NCI-H526 treated with DMSO at 0.1 percent for 48 hours (cell line): Measurements from ENCODE around the gene WSCD2.
A peak's percentile ranks its signal among the peaks of the same experiment; 100 is the strongest.

Experiments used
- DNase-seq: peaks from one replicate; lab custom pipeline; 2025; lab: John Stamatoyannopoulos, UW

WSCD2 gene

DNA sequence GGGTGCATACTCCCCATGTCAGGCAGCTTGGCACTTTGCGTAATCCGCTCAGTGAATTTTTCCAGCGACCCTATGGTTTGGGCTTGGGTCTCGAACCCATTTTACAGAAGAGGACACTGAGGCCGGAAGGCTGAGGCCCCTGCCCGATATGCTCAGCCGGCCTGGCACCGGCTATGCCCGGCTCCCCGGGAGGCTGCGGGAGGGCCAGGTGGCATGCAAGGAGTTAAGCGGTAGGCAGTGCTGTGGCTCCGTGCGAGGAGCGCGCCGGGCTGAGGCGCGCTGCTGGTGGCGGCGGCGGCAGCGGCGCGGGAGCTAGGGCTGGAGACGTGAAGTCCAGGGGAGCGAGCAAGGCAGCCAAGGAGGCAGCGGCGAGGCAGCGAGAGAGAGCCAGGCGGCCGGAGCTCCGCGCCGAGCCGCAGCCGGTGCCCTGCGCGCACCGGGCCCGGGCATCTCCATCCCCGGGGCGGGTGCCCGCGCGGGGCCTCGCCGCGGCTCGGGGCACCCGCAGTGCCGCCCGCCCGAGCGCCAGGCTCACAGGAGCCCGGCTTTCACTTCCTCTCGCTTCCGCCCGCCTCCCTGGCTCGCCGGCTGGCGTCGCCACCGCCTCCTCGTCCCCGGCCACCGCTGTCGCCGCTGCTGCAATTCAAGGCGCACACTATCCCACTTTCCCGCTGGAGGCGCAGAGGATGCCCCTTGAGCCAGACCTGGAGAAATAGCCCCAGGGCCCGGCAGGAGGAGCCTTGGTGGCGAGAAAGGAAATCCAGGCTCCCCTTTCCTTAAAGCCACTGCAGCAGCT, at the start of gene WSCD2:
Gene WSCD2, plus strand, starts transcription at position 272 of the 796 bp plus-strand sequence. CDS start 66,545 bp downstream, outside the sequence.
- peak; percentile 70 for DNase-seq

DNA sequence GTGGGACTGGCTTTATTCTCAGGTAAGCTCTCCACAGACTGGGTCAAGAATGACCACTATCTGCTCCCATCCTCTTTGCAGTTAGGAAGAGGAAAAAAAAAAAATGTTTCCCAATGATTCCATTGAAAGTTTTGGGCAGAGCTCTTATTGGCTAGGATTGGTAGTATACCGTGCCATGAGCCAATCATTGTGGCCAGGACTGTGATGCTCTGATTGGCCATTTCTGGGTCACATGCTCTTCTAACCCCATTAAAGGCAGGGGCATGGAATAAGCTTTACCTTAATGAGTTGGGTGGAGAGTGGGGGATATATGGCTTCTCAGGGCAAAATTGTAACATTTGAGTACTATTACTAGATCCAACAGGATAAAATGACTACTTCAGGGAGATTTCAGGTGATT, 49.4 kb upstream of the WSCD2 start:
- DNase-seq = no peak

DNA sequence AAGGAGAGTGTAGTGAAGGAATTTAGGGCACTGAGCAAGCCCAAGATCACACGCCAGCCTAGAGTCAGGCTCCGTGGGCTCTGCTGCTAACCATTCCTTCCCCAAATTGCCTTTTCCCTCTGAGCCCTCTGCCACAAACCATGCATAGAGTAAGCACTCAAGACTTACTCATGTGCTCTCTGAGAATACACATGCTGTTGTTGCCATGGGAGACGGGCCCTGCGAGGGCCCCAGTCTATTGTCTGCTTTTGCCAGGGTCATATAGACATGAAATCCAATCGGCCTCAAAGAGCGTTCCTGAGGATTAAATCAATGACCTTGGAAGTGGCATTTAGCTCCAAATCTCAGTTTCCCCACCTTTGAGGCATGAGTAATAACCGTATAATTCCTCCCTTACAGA, 48.7 kb upstream of the WSCD2 start:
- peak; percentile 9 for DNase-seq

DNA sequence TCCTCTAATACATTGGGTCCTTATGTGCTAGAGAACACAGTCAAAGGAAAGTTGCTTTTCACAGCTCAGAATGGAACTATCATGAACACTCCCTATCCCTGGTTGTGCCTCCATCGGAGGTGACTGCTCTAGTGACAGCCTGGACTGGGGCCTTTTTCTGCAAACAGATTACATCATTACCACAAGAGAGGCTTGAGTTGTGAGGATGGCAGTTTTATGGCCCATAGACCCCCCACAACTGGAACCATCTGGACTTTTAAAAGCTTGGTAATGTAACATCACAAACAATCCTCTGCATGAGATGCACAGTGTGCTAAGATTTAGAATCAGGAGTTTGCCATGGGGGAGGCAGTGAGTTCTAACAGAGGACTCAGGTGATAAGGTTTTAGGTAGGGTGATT, 46.6 kb upstream of the WSCD2 start:
- no peak for DNase-seq

DNA sequence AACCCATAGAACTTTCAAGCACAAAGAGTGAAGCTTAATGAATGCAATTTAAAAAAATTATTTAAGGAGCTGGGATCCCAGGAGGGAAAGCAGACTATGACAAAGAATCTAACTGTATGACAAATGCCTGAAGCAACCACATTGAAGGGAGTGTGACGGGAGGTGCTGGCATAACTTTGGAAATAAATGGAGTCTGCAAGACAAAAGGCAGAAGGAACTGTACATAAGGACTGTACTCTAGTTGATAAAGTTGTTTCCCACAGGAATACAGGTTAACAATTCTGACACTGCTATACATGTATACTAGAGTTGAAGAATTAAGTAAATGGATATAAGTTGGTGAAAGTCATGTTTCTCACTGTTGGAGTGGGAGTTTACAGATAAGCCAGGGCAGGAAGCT, 41.2 kb upstream of the WSCD2 start:
- DNase-seq = no peak

DNA sequence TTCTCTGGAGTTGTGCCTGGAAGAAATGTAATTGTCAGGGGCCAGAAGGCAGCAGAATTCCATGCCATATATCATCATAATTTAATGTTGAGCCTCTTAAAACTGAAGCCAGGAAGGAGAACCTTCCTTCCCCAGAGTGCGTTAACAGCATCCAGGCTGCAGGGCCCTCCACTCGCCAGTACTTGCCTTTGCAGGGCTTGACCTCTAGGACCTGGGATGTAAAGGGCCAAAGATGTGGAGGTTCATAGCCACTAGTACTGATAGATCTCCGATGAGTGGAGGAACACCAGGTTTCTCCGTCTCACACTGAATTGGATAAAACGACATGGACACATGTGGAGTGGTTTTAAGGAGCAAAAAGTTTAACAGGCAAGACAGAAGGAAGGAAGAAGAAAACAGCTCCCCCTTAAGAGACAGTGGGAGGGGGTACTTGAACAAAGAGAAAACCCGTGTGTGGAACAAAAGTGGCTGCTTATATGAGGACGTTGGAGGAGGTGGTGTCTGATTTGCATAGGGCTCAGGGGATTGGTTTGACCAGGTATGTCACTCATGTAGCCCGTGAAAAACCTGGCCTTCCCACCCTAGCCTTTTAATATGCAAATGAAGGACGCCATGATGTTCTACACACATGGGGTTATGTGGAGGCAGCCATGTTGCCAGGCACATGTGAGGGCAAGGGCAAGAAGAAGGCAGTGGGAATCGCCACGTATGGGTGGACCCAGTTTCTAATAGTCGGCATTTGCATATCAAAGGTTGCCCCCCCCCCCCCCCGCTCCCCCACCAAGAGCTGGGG, 38.8 kb upstream of the WSCD2 start:
- peak; percentile 22 for DNase-seq

- no peak for DNase-seq
Observed at GRCh38 chr12:108090932-108091678, 38.0 kb upstream of the WSCD2 start.

DNA sequence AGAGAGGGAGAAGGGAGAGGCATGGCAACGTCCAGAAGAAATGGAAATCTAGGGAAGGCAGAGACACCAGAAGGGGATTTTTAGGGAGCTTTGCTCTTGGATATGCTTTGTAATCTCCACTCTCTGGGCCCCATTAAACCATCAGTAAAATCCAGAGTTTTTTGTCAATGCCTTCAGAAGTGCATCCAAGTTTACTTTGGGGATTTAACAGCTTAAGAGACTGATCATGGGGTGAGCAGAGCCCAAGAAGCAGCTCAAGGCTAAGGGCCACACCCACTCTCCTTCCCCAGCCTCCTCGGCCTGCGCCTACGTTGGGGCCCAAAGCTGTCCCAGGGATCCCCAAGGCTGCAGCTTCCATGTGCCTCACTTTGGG, 37.4 kb upstream of the WSCD2 start:
- no peak for DNase-seq

GRCh38 chr12:108093209-108093608, 35.9 kb upstream of the WSCD2 start:
- peak; percentile 17 for DNase-seq

- DNase-seq = no peak
Observed at GRCh38 chr12:108094056-108094649, 34.9 kb upstream of the WSCD2 start.

DNA sequence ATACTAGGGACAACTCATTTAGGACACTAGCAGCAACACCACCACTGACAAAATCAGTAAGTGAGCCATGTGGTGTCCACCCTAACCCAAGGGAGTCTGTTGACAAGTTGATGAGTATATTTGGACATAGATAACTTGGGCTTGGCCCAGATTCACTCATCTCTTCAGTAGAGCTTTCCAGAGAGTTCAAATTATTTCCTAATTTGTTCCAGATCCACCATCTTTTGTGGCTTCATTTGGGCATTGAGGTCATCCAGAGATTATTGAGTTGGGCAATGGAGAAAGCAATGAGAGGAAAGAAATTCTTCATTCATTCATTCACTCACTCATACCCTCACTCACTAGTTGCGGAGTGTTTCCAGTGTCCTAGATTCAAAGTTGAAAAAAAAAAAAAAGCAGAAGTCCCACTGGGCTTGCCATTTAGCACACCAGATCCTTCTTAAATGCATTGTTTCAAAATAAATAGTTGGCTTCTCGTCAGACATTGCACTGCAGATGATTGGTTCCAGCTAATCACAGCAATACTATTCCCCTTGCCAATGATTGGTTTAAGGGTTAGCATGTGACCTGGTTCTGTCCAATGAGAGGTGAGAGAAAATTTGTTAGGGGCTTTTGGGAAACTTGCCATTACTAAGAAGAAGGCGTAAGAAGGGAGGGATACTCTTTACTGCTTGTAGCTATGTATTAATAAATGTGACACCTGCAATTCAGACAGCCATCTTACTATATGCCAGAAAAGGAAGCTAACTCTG, 31.8 kb upstream of the WSCD2 start:
- no peak for DNase-seq

DNA sequence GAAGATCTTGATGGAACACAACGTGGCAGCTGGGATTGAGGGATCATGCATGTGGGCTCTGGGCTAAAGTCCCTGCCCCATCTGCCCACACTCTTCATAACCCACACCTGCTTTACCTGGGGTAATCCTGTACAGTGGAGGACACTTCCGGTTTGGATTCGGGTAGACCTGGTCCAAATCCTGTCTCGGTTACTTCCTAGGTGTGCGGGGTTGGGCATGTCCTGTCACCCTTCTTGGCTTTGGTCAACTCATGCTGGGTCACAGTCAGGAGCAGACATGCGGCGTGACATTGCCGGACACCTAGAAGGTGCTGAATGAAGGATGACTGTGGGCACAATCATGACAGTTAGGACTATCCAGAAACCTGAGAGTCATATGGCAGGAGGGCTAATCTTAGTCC, 30.7 kb upstream of the WSCD2 start:
- DNase-seq = no peak

DNA sequence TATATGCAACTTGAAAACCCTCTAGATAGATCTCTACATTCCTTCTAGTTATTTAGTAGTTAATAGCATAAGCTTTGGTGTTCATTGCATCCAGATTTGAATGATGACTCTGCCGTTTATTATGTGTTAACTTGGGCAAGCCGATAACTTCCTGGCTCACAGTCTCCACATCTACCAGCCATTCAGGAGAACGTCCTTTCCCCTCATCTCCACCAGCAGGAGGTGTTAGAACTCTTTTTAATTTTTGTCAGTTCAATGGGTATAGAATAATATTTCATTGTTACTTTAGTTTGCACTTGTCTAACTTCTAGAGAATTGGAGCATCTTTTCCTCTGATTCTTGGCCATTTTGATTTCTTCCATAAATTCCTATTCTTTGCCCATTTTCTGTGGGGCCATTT, 30.0 kb upstream of the WSCD2 start:
- DNase-seq = no peak

DNA sequence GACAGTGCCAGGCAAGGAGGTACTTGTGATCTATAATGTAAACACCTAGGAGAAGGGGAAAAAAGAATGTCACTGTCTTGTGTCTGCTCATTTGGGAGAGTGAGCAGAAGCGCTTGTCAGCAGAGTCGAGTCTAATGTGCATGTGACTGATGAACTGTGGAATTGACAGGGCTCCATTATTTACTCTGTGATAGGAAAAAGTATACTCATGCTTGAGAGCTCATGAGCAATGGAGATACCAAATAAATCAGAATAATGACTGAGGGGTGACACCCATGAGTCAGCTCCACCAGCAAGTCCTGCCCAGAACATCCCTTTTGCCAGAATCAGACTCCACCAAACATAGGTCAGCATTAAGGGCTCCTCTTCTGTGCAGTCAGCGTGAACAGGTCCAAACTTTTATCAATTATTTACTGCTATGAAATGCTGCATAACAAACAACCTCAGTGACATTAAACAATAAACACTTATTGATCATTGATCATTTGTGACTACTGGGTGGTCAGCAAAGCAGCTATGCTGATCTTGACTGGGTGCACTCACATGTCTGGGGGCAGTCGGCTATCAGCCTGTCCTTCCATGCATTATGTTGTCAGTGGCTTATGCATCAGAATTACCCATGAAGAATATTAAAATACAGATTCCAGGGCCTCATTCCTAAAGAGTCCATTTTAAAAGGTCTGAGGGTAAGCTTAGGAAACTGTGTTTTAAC, 29.2 kb upstream of the WSCD2 start:
- no peak for DNase-seq

GRCh38 chr12:108101605-108102175, 27.4 kb upstream of the WSCD2 start:
- no peak for DNase-seq

DNA sequence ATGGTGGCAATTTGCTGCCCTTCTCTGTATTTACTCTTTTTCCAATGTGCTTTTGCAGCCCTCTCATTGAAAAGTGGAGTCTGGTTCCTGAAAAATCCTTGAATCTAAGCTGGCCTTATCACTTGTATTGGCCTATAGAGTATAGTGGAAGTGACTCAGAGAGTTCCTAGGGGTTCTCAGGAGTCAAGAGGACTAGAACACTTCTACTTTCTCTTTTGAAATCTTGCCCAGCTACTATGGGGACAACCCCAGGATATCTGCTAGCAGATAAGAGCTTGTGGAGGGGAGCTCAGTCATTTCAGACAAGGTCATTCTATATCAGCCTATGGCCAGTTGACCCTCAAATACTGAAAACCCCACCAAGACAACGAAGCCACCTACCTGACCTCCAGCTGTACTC, 26.7 kb upstream of the WSCD2 start:
- no peak for DNase-seq

GRCh38 chr12:108103087-108103486, 26.0 kb upstream of the WSCD2 start:
- no peak for DNase-seq

- no peak for DNase-seq
Observed at GRCh38 chr12:108103517-108103916, 25.6 kb upstream of the WSCD2 start.

GRCh38 chr12:108104657-108105056, 24.4 kb upstream of the WSCD2 start:
- no peak for DNase-seq

DNA sequence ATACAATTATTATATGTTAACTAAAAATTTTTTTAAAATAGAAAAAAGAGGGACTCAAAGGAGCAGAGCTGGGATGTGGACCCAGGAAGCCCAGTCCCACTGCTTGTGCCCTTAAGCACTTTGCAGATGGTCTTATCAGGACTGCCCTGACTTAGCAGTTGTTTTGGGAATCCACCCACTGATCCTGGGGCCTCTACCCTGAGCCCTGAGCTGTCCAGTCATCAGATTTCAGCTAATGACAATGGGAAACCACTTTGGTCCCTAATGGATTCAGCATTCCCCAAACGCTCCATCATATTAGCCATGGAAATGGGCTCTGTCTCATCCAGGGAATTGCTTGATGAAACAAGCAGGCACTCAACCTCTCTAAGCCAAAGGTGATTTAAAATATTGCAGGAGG, 22.5 kb upstream of the WSCD2 start:
- DNase-seq = no peak

DNA sequence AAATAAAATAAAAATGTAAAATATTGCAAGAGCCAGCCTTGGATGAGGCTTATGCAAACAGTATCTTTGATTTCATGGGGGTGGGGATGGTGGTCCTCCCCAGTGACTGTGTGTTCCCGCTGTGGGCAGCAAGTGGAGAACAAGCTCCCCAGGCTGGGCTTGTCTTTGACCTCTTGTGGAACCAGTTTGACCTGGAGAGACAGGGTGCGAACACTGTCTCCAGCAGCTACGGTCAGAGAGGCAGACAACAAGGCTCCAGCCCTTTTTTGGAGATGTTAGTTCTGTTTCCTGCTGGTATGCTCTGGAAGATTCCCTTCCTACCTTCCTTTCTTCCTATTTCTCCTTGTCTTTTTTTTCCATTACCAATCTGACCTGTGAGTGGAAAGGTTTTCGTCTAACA, 21.8 kb upstream of the WSCD2 start:
- no peak for DNase-seq
